Vagina (tissue), 2 donors: ENCODE results near the gene TMEM132C.

Experiments used
- POLR2A ChIP-seq, 2 donors: fragments of 450-650 bp; IDR thresholded peaks; one replicate each; pipeline ENCODE4 v1.6.1; 2017; ENCODE audit warnings: antibody characterized with exemption in 2 of 2, mild to moderate bottlenecking in 2 of 2, moderate library complexity in 2 of 2
- POLR2AphosphoS5 ChIP-seq, 2 donors: sonication (generic); formaldehyde crosslinking; IDR thresholded peaks; one replicate each; pipeline ENCODE4 v1.9.0; 2017; ENCODE audit warnings: antibody characterized with exemption in 2 of 2, mild to moderate bottlenecking in 2 of 2, low read depth in 1 of 2; ENCODE audit not compliant: insufficient read depth in 1 of 2
- TF ChIP-seq, protein P1 (sequence below), 3 experiments: fragments of 450-650 bp in 2 of 3; fragments of 200-600 bp in 1 of 3; sonication (generic) in 1 of 3; IDR thresholded peaks; one replicate each; pipeline ENCODE4 v1.5.1; 2017 to 2019; ENCODE audit warnings: antibody characterized with exemption in 3 of 3, mild to moderate bottlenecking in 2 of 3, moderate library complexity in 2 of 3

DNA sequence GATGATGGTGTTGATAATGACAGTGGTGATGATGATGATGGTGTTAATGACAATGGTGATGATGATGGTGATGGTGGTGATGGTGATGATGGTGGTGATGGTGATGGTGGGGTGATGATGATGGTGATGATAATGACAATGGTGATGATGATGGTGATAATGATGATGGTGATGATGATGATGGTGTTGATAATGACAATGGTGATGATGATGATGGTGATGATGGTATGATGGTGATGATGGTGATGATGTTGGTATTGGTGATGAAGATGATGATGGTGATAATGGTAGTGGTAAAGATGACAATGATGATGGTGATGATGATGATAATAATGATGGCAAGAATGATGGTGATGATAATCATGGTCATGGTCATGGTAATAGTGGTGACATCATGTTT, 372.1 kb downstream of the TMEM132C start:
- TF ChIP-seq POLR2A (IDR thresholded peaks at IDR 0.05) (no peak), POLR2AphosphoS5 (IDR thresholded peaks at IDR 0.05; ENCODE audit: insufficient read depth in 1 of 2, low read depth in 1 of 2) (no peak)
- TF ChIP-seq, protein P1, sequence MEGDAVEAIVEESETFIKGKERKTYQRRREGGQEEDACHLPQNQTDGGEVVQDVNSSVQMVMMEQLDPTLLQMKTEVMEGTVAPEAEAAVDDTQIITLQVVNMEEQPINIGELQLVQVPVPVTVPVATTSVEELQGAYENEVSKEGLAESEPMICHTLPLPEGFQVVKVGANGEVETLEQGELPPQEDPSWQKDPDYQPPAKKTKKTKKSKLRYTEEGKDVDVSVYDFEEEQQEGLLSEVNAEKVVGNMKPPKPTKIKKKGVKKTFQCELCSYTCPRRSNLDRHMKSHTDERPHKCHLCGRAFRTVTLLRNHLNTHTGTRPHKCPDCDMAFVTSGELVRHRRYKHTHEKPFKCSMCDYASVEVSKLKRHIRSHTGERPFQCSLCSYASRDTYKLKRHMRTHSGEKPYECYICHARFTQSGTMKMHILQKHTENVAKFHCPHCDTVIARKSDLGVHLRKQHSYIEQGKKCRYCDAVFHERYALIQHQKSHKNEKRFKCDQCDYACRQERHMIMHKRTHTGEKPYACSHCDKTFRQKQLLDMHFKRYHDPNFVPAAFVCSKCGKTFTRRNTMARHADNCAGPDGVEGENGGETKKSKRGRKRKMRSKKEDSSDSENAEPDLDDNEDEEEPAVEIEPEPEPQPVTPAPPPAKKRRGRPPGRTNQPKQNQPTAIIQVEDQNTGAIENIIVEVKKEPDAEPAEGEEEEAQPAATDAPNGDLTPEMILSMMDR (IDR thresholded peaks at IDR 0.05), result no peak
